Transverse colon (tissue), 4 donors: ENCODE results near the gene ARMC3.

ENCODE experiments used
- CTCF ChIP-seq, 5 experiments: fragments of 200-600 bp in 3 of 5; fragments of 450-650 bp in 2 of 5; sonication (generic) in 3 of 5; IDR thresholded peaks; 1 replicate in 2 of 5; 2 replicates in 3 of 5; pipeline ENCODE4 v1.5.1; 2016 to 2017; ENCODE audit warnings: antibody characterized with exemption in 5 of 5, inconsistent platforms in 3 of 5, mild to moderate bottlenecking in 2 of 5, moderate library complexity in 1 of 5
- EP300 ChIP-seq: sonication (generic); formaldehyde crosslinking; IDR thresholded peaks from one replicate; pipeline ENCODE4 v1.6.1; 2017; ENCODE audit warnings: antibody characterized with exemption, low read depth
- POLR2AphosphoS5 ChIP-seq, 3 donors: sonication (generic); formaldehyde crosslinking; IDR thresholded peaks; one replicate each; pipeline ENCODE4 v1.6.1; 2016; ENCODE audit warnings: antibody characterized with exemption in 3 of 3

GRCh38 chr10:23078114-23078513 is 150.3 kb downstream of the ARMC3 start:
- TF ChIP-seq EP300 (no peak), CTCF (IDR thresholded peaks at IDR 0.05) (no peak), POLR2AphosphoS5 (IDR thresholded peaks at IDR 0.05) (no peak)
